Measurements from ENCODE around the gene AATK. TPM values are rescaled to one million over a fixed set of nuclear protein-coding genes. Genes with fewer than 3 reads are reported as not detected.
A peak's percentile ranks its signal among the peaks of the same experiment; 100 is the strongest.
"Not testable (repeated sequence)": the region's sequence is repeated elsewhere in the genome, so short reads cannot be mapped to it uniquely, and the experiment has no call there.

Gene AATK
- polyA plus RNA-seq, 5 donors, result 8.9 to 27.2 (median 16.6) TPM

DNA sequence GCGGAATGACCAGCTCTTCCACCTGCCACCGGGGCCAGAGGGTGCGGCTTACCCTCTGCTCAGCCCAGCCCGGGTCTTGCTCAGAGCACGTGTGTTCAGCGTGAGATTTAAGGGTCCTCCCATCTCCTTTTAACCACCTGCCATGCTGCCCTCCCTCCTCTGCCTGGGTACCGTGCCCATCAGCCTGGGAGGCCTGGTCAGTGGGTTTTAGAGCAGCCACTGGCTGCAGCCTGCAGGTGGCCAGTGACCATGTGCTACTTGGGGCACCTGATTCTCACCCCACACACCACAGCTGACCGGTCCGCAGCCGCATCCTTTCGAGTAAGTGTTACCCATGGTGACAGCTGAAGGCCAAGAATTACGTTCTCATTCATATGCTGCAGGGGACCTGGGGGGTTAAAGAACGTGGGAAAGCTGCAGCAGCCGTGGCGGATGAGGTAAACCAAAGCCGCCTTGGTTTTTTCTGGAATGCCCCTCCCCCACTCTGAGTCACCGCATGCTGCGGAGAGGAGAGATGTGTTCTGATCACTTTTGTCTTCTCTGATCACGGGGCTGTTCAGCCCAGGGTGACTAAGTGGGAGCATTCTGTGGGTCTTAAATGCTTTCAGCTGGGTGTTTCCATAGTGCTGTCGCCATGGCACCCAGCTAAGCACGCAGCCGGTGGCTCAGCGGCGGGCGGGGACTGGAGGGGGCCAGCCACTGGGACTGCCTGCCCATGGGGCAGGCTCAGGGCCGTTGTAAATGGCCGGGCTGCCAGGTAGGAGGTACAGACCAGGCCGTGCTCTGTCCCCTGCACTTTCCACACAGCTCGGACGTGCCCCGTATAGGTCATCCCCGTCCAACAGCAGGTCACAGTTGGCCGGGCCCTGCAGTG, 71.3 kb downstream of the AATK start:
- DNase-seq, result peak; percentile 59 to 63

DNA sequence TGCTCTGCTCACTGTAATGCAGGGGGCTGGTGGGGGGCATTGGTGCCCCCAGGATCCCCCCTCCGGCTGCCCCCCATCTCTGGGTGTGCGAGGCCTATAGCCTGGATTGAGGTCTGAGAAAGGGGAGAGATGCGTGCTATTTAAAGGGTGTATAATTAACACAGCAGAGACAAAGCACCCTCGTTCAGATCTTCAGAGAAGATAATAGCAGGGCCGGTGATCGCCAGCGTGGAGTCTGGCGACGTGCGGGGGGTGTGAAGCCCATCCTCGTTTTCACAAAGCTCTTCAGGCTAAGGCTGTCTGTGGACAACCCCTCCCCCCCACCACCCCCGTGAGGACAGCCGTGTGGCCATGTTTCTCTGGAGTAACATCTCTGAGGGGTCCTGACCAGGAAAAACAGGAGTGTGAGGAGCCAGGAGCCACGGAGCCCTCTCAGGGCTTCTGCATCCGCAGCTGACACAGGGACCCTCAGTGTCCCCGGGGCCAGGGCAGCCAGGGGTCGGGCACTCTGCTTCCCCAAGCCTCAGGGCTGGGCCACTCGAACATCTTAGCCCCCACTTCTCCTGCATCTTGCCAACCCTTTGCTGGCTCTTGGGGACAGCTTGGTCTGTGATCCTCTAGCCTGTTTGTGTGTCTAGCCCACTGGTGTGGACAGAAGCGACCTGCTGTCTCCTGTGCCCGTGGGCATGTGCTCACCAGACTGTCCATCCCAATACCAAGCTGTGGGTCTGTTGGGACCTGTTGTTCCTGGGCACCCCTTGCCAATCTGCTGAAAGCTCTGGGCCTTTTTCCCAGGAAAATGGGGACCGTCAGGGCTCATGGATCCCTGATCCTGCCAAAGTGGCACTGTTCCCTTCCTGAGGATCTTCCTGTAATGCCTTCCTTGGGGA, 72.2 kb downstream of the AATK start:
- DNase-seq, result no peak

DNA sequence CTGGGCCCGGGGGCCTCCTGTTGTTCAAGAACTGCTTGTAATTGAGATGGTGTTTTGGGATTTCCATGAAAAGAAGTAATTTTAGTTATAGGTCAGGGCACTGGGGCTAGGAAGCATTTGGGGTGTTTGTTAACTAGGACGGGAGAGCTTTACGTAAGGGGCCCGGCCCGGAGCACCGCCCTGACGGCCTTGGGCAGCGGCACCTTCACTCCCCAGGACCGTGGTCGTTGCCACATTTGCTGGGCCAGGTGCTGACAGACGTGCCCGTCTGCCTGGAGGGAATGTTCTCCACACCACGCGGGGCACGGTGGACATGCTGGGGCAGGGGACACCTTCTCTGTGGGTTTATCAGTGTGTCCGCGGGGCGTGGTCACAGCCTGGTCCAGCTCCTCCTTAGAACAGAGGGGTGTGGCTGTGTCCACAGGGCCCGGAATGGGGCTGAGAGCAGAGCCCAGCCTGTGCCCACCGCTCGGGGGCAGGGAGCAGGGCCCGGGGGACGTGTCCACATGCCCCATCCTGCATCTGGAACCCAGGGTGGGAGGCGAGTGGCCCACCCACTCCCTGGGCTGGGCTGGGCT, 73.4 kb downstream of the AATK start:
- no peak for DNase-seq

DNA sequence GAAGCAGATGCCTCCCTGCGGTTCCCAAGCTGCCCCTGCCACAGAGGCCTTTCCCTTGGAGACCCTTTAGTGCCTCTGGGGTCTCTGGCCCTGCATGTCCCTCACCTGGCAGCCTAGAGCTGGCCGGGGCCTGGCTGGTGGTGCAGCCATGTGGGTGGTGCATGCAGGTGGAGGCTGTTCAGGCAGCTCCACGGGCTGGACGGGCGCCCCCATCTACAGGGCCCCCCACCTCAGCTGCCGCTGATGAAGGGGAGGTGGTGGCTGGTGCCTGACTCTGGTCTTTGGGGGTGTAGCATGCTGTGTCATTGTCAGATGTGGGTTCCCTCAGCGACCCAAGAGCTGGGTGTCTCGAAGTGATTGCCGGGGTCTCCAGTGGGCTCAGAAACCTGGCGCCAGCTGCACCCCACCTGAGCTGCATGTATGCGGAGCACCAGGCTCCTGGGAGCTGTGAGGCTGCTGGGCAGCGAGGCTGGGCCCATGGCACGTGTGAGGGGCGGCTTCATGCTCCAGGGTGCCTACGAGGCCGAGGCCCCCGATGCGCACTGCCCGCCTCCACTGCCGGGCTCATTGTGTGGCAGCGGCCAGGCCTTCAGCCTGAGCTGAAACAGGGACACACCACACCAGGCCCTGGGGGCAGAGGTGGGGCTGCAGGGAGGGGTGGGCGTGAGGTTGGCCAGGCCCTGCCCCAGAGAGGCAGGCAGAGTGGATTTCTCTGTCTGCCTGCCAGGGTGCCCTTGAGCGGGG, 74.1 kb downstream of the AATK start:
- DNase-seq, result no peak

DNA sequence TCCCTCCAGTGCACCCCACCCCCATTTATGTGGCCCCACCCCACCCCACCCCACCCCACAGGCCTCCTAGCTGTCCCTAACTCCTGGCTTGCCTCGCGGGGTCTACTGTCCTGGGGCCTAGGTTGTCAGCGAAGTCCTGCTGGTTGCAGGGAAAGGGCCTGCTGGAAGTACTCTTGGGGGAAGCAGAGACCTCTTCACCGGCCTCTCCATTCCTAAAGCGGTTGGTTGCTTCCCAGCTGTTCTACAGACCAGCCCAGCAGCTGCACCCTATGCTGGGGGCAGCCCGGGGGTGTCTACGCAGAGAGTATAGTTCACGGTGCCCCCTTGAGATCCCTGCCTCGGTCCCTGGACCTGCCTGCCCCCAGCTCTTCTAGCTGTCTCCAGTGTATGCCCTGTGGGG, 74.9 kb downstream of the AATK start:
- DNase-seq, result no peak

DNA sequence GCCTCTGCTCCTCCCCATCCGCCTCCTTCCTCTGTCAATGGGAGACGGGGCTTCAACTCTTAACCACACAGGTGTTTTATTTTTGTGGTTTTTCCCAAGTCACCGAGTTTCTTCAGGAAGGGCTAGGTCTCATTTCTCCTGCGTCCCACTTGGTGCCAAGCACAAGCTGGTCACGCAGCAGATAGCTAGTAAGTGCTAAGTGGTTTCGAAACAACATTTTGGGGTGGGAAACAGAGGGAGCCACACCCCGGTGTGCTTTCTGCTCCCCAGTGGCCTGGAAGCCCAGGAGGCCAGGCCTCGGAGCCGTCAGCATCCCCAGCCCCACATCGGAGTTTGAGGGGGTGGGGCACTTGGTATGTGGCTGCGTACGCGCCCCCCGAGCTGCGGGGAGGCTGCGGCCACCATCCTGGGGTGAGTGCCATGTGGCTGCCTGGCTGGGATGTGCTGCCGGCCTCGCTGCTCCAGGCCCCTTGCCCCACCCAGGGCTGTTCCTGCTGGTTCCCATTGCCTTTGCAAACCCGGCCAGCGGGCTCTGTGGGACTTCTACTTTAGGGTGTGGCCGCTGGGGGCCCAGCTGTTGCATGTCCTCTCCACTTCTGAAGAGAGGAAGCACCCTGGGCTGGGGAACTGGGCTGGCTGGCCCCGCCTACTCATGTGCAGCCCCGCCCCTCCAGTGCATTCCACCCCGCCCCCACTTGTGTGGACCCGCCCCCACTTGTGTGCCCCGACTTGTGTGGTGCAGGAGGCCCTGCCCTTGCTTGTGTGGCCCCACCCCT, 75.5 kb downstream of the AATK start:
- DNase-seq, result peak in 1 of 2 donors; percentile 44

DNA sequence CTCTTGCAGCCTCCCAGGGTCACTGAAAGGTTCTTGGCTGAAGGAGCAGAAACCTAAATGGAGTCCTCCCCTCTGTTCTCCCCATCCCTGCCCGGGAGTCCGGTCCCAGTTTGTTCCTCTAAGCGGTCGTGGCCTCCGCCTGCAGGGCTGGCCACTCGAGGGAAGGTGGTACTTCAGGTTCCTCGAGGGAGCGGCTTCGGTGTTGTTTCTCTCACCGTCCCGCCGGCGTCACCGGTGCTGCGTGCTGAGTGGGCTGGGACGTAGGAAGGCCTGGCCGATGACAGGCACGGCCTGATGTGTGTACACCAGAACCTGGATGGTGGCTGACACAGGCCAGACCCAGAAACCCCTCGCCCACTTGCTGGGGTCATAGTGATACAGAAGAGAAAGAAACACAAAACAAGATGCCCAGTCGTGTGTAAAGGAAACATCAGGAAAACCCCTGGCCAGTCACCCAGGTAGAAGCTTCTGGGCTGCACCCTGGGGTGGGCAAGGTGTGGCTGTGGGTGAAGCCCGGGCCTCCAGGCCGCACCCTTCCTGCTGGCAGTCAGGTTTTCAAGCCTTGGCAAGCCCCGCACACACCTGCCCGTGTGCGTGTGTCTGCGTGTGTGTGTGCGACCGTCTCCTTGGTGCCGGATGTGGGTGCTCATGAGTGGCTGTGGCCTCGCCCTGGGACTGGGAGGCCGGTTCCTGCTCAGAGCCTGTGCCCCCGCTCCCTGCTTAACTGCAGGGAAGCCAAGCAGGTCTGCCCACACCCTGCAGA, 79.1 kb downstream of the AATK start:
- DNase-seq, result no peak

DNA sequence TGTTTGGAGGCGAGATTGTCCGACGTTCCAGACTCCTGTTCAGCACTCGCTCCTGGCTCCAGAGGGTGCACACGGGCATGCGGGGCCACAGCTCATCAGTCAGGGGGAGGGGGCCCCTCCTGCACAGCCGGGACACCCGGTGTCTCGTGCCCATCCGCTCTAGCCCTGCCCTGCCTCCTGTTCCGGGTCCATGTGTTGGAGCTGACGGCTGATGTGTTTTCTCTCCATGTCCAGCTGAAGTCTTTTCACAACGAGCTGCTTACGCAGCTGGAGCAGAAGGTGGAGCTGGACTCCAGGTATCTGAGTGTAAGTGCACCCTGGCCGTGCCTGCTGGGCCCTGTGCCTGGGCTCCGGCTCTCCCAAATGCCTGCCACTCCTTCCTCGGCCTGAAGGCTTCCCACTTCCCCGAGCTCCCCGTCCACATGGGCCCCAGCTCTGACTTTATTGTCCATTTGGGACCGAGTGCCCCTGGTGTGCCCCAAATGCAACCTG, 80.6 kb downstream of the AATK start:
- no peak for DNase-seq

DNA sequence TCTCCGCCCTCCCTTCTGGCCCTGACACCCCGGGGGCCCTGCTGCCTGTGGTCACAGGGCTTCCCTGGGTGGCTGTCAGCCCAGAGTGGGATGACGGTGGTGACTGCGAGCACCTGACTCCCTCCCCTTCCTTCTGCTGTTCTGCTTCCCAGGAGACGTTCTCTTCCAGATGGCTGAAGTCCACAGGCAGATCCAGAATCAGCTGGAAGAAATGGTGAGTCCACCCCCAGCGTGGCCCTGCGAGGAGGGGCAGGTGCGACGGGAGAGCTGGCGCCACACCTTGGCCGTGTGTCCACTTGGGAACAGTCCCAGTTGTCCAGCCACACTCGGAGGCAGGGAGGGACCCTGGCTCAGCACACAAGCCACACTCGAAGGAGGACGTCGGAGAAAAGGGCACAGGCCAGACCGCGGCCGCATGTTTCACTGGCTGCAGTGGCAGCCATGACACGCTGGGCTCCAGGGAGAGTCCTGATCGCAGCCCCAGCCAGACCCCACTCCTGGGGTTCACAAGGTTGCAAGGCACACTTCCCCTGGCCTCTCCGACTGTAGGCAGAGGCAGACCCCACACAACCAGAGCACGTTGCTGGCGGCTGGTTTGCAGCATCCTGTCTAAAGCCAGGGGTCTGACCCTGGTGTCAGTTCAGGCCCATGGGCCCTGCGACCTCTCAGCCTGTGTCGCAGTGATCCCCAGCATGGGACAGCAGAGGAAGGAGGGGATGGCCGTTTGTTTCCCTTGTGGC, 81.2 kb downstream of the AATK start:
- DNase-seq, result no peak

DNA sequence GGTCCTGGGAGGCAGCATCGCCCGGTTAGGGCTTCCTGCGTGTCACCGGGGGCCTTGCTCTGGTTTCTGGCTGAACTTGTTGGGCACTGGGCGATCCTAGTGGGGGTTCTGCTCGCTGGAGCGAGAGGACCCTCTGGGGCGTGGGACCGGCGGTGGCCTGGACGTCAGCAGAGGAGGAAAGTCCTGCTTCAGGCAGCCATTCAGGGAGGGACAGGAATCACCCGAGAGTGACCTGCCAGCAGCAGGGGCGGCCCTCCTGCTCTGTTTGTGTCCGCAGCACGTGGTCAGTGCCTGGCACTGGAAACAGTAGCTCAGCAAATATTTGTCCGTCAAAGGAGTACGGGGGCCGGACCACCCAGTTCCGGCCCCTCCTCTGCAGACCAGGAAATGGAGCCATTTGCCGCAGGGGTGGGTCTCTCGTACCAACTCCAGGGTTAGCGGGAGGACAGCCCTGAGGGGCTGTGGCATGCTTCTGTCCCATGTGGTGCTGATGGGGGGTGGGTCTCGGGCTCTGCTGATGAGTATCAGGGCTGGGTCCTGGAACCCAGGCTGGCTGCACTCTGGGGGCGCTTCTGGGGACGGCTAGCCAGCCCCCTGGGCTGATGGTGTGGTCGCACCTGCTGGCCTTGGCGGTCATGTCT, 82.8 kb downstream of the AATK start:
- DNase-seq, result peak in 1 of 2 donors; percentile 68

DNA sequence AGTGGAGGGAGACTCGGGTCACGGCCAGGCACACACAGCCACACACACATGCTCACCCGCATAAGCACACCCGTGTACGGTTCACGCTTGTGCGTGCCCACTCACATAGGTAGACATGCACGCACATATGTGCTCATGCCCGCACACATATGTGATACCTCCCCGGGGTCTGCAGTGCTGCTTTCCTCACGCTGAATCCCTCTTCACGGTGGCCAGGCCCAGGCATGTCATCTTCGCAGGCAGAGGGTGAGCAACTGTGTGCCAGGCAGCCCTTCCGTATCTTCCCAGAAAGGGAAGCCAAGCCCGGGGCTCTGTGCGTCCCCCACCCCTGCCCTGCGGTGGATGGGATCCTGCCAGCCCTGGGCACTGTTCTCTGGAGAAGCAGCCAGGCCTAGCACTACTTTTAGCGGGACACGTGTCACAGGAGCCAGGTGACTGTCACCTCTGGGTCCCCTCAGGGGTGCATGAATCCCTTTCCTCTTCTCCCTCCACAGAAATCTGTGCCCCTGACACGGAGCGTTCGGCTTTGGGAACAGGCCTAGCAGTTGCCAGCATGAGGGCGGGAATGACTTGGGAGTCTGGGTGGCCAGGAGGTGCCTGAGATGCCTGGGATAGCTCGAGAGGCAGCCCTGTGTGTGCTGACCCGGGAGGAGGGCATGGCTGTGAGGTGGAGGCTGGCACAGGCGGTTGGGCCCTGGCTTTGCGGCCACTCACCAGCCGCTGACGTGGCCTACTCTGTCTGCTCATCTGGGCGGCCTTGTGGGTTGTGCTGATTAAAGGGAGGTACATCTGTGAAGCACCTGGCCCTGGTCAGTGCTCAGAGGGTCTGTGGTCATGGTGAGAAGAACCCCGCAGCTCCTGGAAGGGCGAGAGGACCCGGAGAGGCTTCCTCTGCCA, 83.6 kb downstream of the AATK start:
- DNase-seq, result no peak

DNA sequence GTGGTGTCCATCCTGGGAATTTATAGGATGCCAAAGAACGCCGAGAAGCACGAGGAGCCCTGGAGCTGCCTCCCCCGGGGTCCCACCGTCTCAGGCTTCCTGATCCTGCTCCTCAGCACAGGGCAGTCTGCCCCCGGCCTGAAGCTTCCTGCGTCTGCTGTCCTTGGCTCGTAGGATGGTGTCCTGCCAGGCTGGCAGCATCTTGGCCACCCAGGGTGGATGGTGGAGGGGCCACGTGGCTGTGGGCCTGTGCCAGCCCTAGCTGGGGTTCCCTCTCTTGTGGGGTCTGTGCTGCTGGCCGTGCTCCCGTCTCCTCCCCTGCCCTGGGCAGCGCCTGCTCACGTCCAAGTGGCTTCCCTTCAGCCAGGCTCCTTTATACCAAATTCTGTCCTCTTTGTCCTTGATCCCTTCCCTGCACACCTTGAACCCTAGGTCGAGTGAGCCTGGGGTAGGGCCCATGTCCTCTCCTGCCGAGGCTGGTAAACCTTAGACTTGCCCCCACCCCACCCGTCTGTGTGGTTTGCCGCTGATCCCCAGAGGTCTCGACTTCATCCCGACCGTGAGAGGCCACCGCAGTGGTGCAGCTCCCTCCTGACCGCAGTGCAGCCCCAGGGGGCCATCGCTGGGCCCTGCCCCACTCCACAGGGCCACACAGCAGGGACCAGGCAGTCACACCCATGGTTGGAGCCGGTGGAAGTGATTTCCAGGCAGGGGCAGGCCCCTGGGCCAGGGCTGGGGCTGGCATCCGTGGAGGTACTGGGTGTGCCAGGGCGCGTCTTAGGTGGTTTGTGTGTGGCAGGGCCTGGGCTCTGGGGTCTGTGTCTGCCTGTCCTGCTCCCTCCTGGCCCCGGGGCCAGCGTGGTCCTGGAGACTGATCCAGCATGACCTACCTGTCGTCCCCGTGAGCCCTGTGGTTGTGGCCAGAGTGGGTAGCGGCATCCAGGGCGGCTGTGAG, 84.5 kb downstream of the AATK start:
- DNase-seq, result no peak

DNA sequence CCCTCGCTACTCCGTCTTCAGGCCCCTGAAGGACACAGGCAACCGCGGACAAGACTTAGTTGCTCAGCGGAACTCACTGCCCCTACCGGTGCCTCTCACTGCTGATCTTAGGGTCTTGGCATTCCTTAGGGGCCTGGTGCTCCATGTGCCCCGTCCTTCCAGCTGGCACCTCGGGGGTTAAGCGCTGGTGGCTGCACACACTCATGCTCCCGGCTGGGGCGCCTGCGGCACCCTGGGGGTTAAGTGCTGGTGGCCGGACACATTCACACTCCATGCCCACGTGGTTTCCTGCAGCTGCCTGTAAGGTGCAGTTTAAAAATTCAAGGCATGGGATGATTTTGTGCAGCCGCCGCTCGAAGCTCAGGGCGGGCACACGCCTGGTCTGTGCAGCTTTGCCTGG, 86.0 kb downstream of the AATK start:
- DNase-seq, result no peak

DNA sequence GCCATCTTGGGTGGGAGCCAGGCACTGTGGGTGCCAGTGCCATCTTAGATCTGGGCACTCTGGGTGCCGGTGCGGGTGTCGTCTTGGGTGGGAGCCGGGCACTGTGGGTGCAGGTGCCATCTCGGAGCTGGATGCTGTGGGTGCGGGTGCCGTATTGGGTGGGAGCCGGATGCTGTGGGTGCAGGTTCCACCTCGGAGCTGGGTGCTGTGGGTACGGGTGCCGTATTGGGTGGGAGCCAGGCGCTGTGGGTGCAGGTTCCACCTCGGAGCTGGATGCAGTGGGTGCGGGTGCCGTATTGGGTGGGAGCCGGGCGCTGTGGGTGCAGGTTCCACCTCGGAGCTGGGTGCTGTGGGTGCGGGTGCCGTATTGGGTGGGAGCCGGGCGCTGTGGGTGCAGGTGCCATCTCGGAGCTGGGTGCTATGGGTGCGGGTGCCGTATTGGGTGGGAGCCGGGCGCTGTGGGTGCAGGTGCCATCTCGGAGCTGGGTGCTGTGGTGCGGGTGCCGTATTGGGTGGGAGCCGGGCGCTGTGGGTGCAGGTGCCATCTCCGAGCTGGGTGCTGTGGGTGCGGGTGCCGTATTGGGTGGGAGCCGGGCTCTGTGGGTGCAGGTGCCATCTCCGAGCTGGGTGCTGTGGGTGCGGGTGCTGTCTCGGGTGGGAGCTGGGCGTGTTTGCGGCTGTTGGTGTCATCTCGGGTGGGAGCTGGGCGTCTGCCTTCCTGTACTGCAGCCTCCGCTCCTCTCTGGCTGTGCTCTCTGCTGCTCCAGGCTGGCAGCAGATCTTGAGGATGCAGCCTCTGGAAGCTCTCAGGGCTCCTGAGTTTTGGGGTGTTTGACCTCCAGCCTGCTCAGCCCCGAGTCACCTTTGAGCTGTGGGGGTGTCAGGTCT, 87.8 kb downstream of the AATK start:
- not testable (repeated sequence) for DNase-seq

DNA sequence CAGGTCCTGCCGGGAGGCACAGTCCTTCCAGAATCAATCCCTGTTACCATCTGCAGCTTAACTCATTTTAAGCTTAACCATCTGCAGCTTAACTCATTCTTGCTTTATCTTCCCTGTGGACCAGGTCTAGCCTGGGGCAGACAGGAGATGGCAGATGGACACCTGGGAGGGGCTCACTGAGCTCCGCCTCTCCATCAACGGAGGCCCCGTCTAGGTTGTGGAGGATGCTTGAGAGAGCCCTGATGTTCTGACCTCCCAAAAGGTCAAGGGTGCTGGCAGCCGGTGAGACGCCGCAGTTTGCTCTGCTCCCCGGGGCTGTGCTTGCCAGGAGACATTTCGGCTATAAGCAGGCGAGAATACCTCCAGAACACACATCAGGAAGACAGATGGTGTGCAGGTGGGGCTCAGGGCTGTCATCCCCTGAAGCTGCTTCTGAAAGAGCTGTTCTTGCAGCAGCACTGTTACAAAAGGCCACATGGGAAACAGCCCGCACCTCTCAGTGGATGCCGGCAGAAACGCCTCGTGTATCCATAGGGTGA, 89.8 kb downstream of the AATK start:
- DNase-seq, result no peak

Measured in right lung (tissue), 5 donors.